Endothelial cell of umbilical vein (primary cell): ENCODE measurements around the gene CWC27.

Experiments used
- EZH2 ChIP-seq: IDR thresholded peaks from 2 replicates; pipeline ENCODE4 v1.6.1; 2012; ENCODE audit warnings: borderline replicate concordance, low read depth, mild to moderate bottlenecking, moderate library complexity, low read length, inconsistent platforms; ENCODE audit not compliant: severe bottlenecking
- JUN ChIP-seq: IDR thresholded peaks from 2 replicates; pipeline ENCODE4 v1.6.1; 2011; ENCODE audit warnings: borderline replicate concordance, low read depth; ENCODE audit not compliant: insufficient read length, insufficient read depth
- POLR2A ChIP-seq: IDR thresholded peaks from 2 replicates; pipeline ENCODE4 v1.6.1; 2012; ENCODE audit warnings: low read depth, mild to moderate bottlenecking, control low read depth, low read length
- POLR2AphosphoS5 ChIP-seq: IDR thresholded peaks from 2 replicates; pipeline ENCODE4 v1.6.1; 2012; ENCODE audit warnings: low read depth, mild to moderate bottlenecking, control low read depth, low read length, moderate library complexity; ENCODE audit not compliant: insufficient read depth
- TF ChIP-seq, protein P1 (sequence below), 2 donors: IDR thresholded peaks; 1 replicate in 1 of 2; 2 replicates in 1 of 2; pipeline ENCODE4 v1.5.1; 2011; ENCODE audit warnings: low read length in 2 of 2, mild to moderate bottlenecking in 2 of 2, moderate library complexity in 2 of 2, control low read depth in 1 of 2, inconsistent platforms in 1 of 2, low read depth in 1 of 2; ENCODE audit not compliant: insufficient read depth in 1 of 2; ENCODE audit errors: extremely low read depth in 1 of 2

DNA sequence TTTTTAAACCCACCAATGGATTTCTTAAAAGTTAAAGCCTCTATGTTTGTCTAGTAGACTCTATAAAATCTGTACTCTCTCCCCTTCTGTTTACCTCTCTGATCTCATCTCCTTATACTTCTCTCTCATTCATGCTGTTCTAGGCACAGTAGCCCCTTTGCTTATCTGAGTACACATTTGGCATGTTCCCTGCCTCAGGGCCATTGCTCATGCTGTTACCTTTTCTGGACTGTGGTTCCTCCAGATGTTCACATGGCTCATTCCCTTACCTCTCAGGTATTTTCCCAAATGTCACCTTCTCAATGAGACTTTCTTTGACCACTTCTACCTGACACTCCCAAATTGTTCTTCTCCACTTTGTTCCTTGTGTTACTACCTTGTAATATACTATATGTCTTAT lies 176.1 kb downstream of the CWC27 start:
- TF ChIP-seq, protein P1, sequence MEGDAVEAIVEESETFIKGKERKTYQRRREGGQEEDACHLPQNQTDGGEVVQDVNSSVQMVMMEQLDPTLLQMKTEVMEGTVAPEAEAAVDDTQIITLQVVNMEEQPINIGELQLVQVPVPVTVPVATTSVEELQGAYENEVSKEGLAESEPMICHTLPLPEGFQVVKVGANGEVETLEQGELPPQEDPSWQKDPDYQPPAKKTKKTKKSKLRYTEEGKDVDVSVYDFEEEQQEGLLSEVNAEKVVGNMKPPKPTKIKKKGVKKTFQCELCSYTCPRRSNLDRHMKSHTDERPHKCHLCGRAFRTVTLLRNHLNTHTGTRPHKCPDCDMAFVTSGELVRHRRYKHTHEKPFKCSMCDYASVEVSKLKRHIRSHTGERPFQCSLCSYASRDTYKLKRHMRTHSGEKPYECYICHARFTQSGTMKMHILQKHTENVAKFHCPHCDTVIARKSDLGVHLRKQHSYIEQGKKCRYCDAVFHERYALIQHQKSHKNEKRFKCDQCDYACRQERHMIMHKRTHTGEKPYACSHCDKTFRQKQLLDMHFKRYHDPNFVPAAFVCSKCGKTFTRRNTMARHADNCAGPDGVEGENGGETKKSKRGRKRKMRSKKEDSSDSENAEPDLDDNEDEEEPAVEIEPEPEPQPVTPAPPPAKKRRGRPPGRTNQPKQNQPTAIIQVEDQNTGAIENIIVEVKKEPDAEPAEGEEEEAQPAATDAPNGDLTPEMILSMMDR (IDR thresholded peaks at IDR 0.05; ENCODE audit: extremely low read depth in 1 of 2, insufficient read depth in 1 of 2, low read depth in 1 of 2, low read length in 2 of 2) = no peak
- TF ChIP-seq EZH2 (no peak), POLR2A (no peak), POLR2AphosphoS5 (no peak), JUN (no peak)
